ENCODE data around the gene LHCGR. TPM values are rescaled to one million over a fixed set of nuclear protein-coding genes. Genes with fewer than 3 reads are reported as not detected.

LHCGR gene
- total and polyA plus RNA-seq, 2 of the 4 experiments (the other 2 are of a cell fraction): 0.10 to 0.18 TPM

DNA sequence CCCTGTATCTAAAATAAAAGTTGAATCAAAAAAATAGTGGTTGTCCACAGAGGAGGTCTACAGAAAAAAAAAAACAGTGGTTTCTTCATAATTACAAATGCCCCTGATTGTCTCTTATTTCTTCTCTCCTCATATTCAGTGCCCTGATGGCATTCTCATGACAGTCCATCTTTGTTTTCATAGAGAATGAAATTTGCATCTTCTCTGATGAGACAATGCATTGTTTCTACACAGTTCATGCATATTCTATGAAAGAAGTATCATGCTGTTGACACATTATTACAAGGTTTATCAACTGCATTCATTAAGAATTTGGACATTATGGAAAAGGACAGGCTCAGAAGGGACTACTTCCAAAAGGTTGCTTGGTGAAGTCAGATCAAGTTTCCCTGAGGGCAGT lies 59.5 kb downstream of the LHCGR start:
- in situ Hi-C loops (cut with MboI; ENCODE audit: low sequenced_read_pairs) (no loop called here), dilution Hi-C loops (cut with HindIII; ENCODE audit: low sequenced_read_pairs, unreplicated experiment) (no loop called here), intact Hi-C loops (cut with micrococcal nuclease) (no loop called here)
- Histone ChIP-seq H3K27ac (ENCODE audit: insufficient read depth, low read length) (no peak overlapping the region), H4K5ac (ENCODE audit: low read depth, low read length) (no peak overlapping the region), H2BK120ac (ENCODE audit: low read depth, low read length) (peak overlapping the region; percentile 60; the same call in 1 of the 2 replicates), H3K4me2 (ENCODE audit: low read depth, low read length) (no peak overlapping the region), H4K20me1 (ENCODE audit: insufficient read depth, low read length) (no peaks in the 10 kb centered on the region), H3K14ac (replicated peaks; ENCODE audit: low read depth, low read length) (no peak overlapping the region), H3K4me1 (ENCODE audit: control insufficient read depth, insufficient read depth, low read length) (peaks cover 9% of the 10 kb centered on the region), H3K79me1 (ENCODE audit: low read depth in 1 of 2, low read length in 2 of 2) (no peaks in the 10 kb centered on the region), H2BK20ac (ENCODE audit: low read depth, low read length) (no peak overlapping the region), H3K9me3 (ENCODE audit: control insufficient read depth, insufficient read depth, low read length) (no peaks in the 10 kb centered on the region), H2AK5ac (ENCODE audit: low read depth, low read length) (no peak overlapping the region), H2BK5ac (ENCODE audit: low read depth, low read length, poor library complexity, severe bottlenecking) (no peak overlapping the region), H3K9me1 (ENCODE audit: insufficient read depth, low read length) (no peaks in the 10 kb centered on the region), H3K27me3 (ENCODE audit: control insufficient read depth, insufficient read depth, low read length) (no peaks in the 10 kb centered on the region), H3K4me3 (ENCODE audit: insufficient read depth, low read depth, low read length) (no peak overlapping the region), H4K91ac (ENCODE audit: insufficient read depth, low read depth, low read length) (no peak overlapping the region; the same call in 1 of the 2 replicates), H2AFZ (replicated peaks; ENCODE audit: low read length, poor library complexity) (no peak overlapping the region), H3K56ac (ENCODE audit: extremely low read depth, insufficient read depth, low read length) (no peak overlapping the region), H2AK9ac (replicated peaks; ENCODE audit: low read depth, low read length, poor library complexity) (no peak overlapping the region), H3K9ac (ENCODE audit: low read depth, low read length) (no peak overlapping the region), H4K8ac (ENCODE audit: low read depth in 2 of 2, low read length in 2 of 2) (no peak overlapping the region), H3K23ac (ENCODE audit: low read depth, low read length) (no peak overlapping the region; the same call in 1 of the 2 replicates), H2BK15ac (ENCODE audit: low read depth, low read length) (0 out of 3 replicates have a peak overlapping the region, but pooled peaks have one; percentile 59), H3K4ac (ENCODE audit: low read depth, low read length) (peak overlapping the region; percentile 36; the same call in 1 of the 2 replicates), H3K36me3 (ENCODE audit: control insufficient read depth, insufficient read depth, low read length) (no peaks in the 10 kb centered on the region), H3K18ac (ENCODE audit: low read depth, low read length) (no peak overlapping the region)
- TF ChIP-seq RCOR1 (IDR thresholded peaks at IDR 0.05; ENCODE audit: insufficient replicate concordance, low read length) (no peak), RAD21 (IDR thresholded peaks at IDR 0.05; ENCODE audit: low read length) (no peak), SMC3 (IDR thresholded peaks at IDR 0.05; ENCODE audit: low read depth, low read length) (no peak), FOS (IDR thresholded peaks at IDR 0.05; ENCODE audit: low read depth, low read length) (no peak), NFE2L2 (IDR thresholded peaks at IDR 0.05; ENCODE audit: low read depth, low read length) (no peak), POLR2A (IDR thresholded peaks at IDR 0.05; ENCODE audit: low read depth, low read length) (no peak), BHLHE40 (IDR thresholded peaks at IDR 0.05; ENCODE audit: low read depth, low read length) (no peak), MXI1 (IDR thresholded peaks at IDR 0.05; ENCODE audit: borderline replicate concordance, low read depth, low read length) (no peak)
- TF ChIP-seq, protein P1, sequence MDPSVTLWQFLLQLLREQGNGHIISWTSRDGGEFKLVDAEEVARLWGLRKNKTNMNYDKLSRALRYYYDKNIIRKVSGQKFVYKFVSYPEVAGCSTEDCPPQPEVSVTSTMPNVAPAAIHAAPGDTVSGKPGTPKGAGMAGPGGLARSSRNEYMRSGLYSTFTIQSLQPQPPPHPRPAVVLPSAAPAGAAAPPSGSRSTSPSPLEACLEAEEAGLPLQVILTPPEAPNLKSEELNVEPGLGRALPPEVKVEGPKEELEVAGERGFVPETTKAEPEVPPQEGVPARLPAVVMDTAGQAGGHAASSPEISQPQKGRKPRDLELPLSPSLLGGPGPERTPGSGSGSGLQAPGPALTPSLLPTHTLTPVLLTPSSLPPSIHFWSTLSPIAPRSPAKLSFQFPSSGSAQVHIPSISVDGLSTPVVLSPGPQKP (IDR thresholded peaks at IDR 0.05; ENCODE audit: borderline replicate concordance, low read depth, low read length): no peak
- TF ChIP-seq, protein P2, sequence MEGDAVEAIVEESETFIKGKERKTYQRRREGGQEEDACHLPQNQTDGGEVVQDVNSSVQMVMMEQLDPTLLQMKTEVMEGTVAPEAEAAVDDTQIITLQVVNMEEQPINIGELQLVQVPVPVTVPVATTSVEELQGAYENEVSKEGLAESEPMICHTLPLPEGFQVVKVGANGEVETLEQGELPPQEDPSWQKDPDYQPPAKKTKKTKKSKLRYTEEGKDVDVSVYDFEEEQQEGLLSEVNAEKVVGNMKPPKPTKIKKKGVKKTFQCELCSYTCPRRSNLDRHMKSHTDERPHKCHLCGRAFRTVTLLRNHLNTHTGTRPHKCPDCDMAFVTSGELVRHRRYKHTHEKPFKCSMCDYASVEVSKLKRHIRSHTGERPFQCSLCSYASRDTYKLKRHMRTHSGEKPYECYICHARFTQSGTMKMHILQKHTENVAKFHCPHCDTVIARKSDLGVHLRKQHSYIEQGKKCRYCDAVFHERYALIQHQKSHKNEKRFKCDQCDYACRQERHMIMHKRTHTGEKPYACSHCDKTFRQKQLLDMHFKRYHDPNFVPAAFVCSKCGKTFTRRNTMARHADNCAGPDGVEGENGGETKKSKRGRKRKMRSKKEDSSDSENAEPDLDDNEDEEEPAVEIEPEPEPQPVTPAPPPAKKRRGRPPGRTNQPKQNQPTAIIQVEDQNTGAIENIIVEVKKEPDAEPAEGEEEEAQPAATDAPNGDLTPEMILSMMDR (conservative IDR thresholded peaks at IDR 0.05; ENCODE audit: low read depth, low read length): no peak
- DNase-seq (no peak), ATAC-seq (ENCODE audit: low read depth) (no peak)
- CTCF ChIA-PET: no interaction called here
- POLR2A ChIA-PET (ENCODE audit: unreplicated experiment): no interaction called here
- no TSS peak for BruUV-seq (replicated peaks)
